CD4-positive, CD25-positive, alpha-beta regulatory T cell (primary cell): ENCODE data around the gene MYO18B. TPM values are rescaled to one million over a fixed set of nuclear protein-coding genes. Genes with fewer than 3 reads are reported as not detected.
"Not testable (repeated sequence)": the region's sequence is repeated elsewhere in the genome, so short reads cannot be mapped to it uniquely, and the experiment has no call there.

Experiments used
- ATAC-seq, 2 donors: fragments of 150-1000 bp; cut with Tn5 transposase; one replicate each; pipeline ENCODE4 v1.10.0; 2021; ENCODE audit warnings: low read depth in 2 of 2, moderate number of reproducible peaks in 2 of 2, moderate library complexity in 1 of 2
- DNase-seq, 3 donors: peaks; one replicate each; pipeline versions ENCODE4 v3.0.0 to v3.0.0-alpha.2; 2012 to 2022; ENCODE audit warnings: mixed read lengths in 1 of 3
- H3K27ac ChIP-seq: one replicate; pipeline ENCODE4 v1.7.0; 2013; ENCODE audit warnings: mild to moderate bottlenecking, low read length; ENCODE audit not compliant: insufficient read depth, poor library complexity, severe bottlenecking
- H3K27me3 ChIP-seq: one replicate; pipeline ENCODE4 v1.7.0; 2013; ENCODE audit warnings: low read length; ENCODE audit not compliant: control insufficient read depth, insufficient read depth
- H3K36me3 ChIP-seq: one replicate; pipeline ENCODE4 v1.7.0; 2013; ENCODE audit warnings: mild to moderate bottlenecking, low read length, moderate library complexity; ENCODE audit not compliant: control insufficient read depth, insufficient read depth
- H3K4me1 ChIP-seq: 2 replicates; pipeline ENCODE4 v1.7.0; 2013; ENCODE audit warnings: mild to moderate bottlenecking, low read length; ENCODE audit not compliant: insufficient read depth, control insufficient read depth, poor library complexity, severe bottlenecking
- H3K4me3 ChIP-seq: one replicate; pipeline ENCODE4 v1.7.0; 2013; ENCODE audit warnings: low read depth, mild to moderate bottlenecking, low read length, moderate library complexity
- H3K9me3 ChIP-seq, 2 experiments: 1 replicate in 1 of 2; 2 replicates in 1 of 2; pipeline ENCODE4 v1.7.0; 2013; ENCODE audit warnings: low read length in 2 of 2, mild to moderate bottlenecking in 1 of 2, moderate library complexity in 1 of 2; ENCODE audit not compliant: control insufficient read depth in 2 of 2
- H3K27ac Mint-ChIP-seq, 3 donors: one replicate each; pipeline ENCODE4 v1.8.0; 2020 to 2022; ENCODE audit warnings: mild to moderate bottlenecking in 3 of 3, mixed read lengths in 3 of 3, moderate library complexity in 2 of 3
- H3K27me3 Mint-ChIP-seq: one replicate; pipeline ENCODE4 v1.8.0; 2022; ENCODE audit warnings: mild to moderate bottlenecking, mixed read lengths
- H3K36me3 Mint-ChIP-seq: one replicate; pipeline ENCODE4 v1.8.0; 2020; ENCODE audit warnings: mixed read lengths
- H3K4me1 Mint-ChIP-seq, 4 donors: one replicate each; pipeline ENCODE4 v1.8.0; 2020 to 2022; ENCODE audit warnings: mixed read lengths in 4 of 4, mild to moderate bottlenecking in 1 of 4
- H3K4me3 Mint-ChIP-seq, 4 donors: one replicate each; pipeline ENCODE4 v1.8.0; 2020 to 2022; ENCODE audit warnings: mild to moderate bottlenecking in 4 of 4, mixed read lengths in 4 of 4, moderate library complexity in 3 of 4
- H3K9me3 Mint-ChIP-seq, 7 donors: one replicate each; pipeline ENCODE4 v1.8.0; 2020 to 2022; ENCODE audit warnings: mixed read lengths in 7 of 7, mild to moderate bottlenecking in 3 of 7, moderate library complexity in 2 of 7
- polyA plus RNA-seq, 4 donors: library from polyadenylated mRNA; unstranded; fragments of 300-500 nt; fragmentation: Illumina TruSeq; gene quantifications; one replicate each; pipeline ENCODE4 v1.2.3, GENCODE V29; 2021
- total RNA-seq: library from RNA; stranded (reverse); gene quantifications from one replicate; pipeline ENCODE4 v1.2.3, GENCODE V29; 2022

Gene MYO18B
- total and polyA plus RNA-seq, 5 donors from 2014 or later = 0.27 to 0.35 TPM; not detected in 3

GRCh38 chr22:25704701-25705100 is 37.3 kb upstream of the MYO18B start:
- H3K36me3 Mint-ChIP-seq = peaks cover 19% of the 10 kb centered on the region
- Histone ChIP-seq H3K27me3 (no peaks in the 10 kb centered on the region), H3K9me3 (no peaks in the 10 kb centered on the region), H3K4me3 (no peak overlapping the region), H3K4me1 (peaks cover 3% of the 10 kb centered on the region), H3K36me3 (no peaks in the 10 kb centered on the region), H3K27ac (no peak overlapping the region)
- H3K4me1 Mint-ChIP-seq = peaks cover 9 to 22% (median 18%) of the 10 kb centered on the region in 4 donors
- ATAC-seq = no peak
- DNase-seq = no peak
- no peaks in the 10 kb centered on the region for H3K27me3 Mint-ChIP-seq
- no peaks in the 10 kb centered on the region for H3K9me3 Mint-ChIP-seq
- no peak overlapping the region for H3K27ac Mint-ChIP-seq
- no peak overlapping the region for H3K4me3 Mint-ChIP-seq

GRCh38 chr22:25706197-25706596 is 35.8 kb upstream of the MYO18B start:
- peaks cover 9 to 29% (median 24%) of the 10 kb centered on the region in 4 donors for H3K4me1 Mint-ChIP-seq
- no peaks in the 10 kb centered on the region for H3K27me3 Mint-ChIP-seq
- H3K9me3 Mint-ChIP-seq = no peaks in the 10 kb centered on the region
- peaks cover 6% of the 10 kb centered on the region for H3K4me1 ChIP-seq
- H3K27ac ChIP-seq = no peak overlapping the region
- ATAC-seq (no peak), DNase-seq (no peak)
- no peaks in the 10 kb centered on the region for H3K9me3 ChIP-seq
- no peaks in the 10 kb centered on the region for H3K27me3 ChIP-seq
- H3K36me3 Mint-ChIP-seq = peaks cover 21% of the 10 kb centered on the region
- no peak overlapping the region for H3K4me3 ChIP-seq
- H3K4me3 Mint-ChIP-seq = no peak overlapping the region
- no peaks in the 10 kb centered on the region for H3K36me3 ChIP-seq
- no peak overlapping the region for H3K27ac Mint-ChIP-seq

- not testable (repeated sequence) for H3K4me1 ChIP-seq, H3K27ac ChIP-seq, H3K9me3 ChIP-seq, H3K4me3 ChIP-seq, H3K27me3 Mint-ChIP-seq, H3K9me3 Mint-ChIP-seq, H3K4me3 Mint-ChIP-seq, H3K36me3 ChIP-seq, H3K27me3 ChIP-seq, ATAC-seq
- Mint-ChIP-seq H3K27ac (peak overlapping the region in 1 of 3 donors; percentile 55), H3K4me1 (peaks cover 0 to 21% (median 11%) of the 10 kb centered on the region in 4 donors), H3K36me3 (peaks cover 21% of the 10 kb centered on the region)
- DNase-seq = peak in 1 of 3 donors; percentile 18
These were observed 33.6 kb upstream of the MYO18B start for GRCh38 chr22:25708430-25708829.

GRCh38 chr22:25709758-25710157 is 32.2 kb upstream of the MYO18B start:
- Histone ChIP-seq H3K4me1 (peaks cover 6% of the 10 kb centered on the region), H3K36me3 (no peaks in the 10 kb centered on the region), H3K9me3 (no peaks in the 10 kb centered on the region), H3K27ac (peak overlapping the region; percentile 34), H3K27me3 (no peaks in the 10 kb centered on the region), H3K4me3 (peak overlapping the region; percentile 34)
- no peaks in the 10 kb centered on the region for H3K9me3 Mint-ChIP-seq
- ATAC-seq (peak; percentile 87), DNase-seq (peak in 2 of 3 donors; percentile 24 to 94)
- H3K4me1 Mint-ChIP-seq = peaks cover 0 to 21% (median 11%) of the 10 kb centered on the region in 4 donors
- no peaks in the 10 kb centered on the region for H3K27me3 Mint-ChIP-seq
- H3K36me3 Mint-ChIP-seq = peaks cover 28% of the 10 kb centered on the region
- H3K4me3 Mint-ChIP-seq = peak overlapping the region in 1 of 4 donors; percentile 14
- peak overlapping the region; percentile 31 to 86 (median 65) for H3K27ac Mint-ChIP-seq

GRCh38 chr22:25710501-25710900 is 31.5 kb upstream of the MYO18B start:
- Histone ChIP-seq H3K27ac (no peak overlapping the region), H3K9me3 (no peaks in the 10 kb centered on the region), H3K4me1 (peaks cover 6% of the 10 kb centered on the region), H3K4me3 (no peak overlapping the region), H3K36me3 (no peaks in the 10 kb centered on the region), H3K27me3 (no peaks in the 10 kb centered on the region)
- DNase-seq = no peak
- H3K27me3 Mint-ChIP-seq = no peaks in the 10 kb centered on the region
- H3K9me3 Mint-ChIP-seq = no peaks in the 10 kb centered on the region
- peaks cover 0 to 19% (median 11%) of the 10 kb centered on the region in 4 donors for H3K4me1 Mint-ChIP-seq
- H3K4me3 Mint-ChIP-seq = no peak overlapping the region
- no peak for ATAC-seq
- peaks cover 25% of the 10 kb centered on the region for H3K36me3 Mint-ChIP-seq
- H3K27ac Mint-ChIP-seq = no peak overlapping the region

- Histone ChIP-seq H3K36me3 (no peaks in the 10 kb centered on the region), H3K27ac (no peak overlapping the region), H3K4me3 (no peak overlapping the region), H3K9me3 (no peaks in the 10 kb centered on the region), H3K27me3 (no peaks in the 10 kb centered on the region), H3K4me1 (peaks cover 6% of the 10 kb centered on the region)
- DNase-seq = no peak
- peaks cover 0 to 16% (median 11%) of the 10 kb centered on the region in 4 donors for H3K4me1 Mint-ChIP-seq
- H3K9me3 Mint-ChIP-seq = no peaks in the 10 kb centered on the region
- no peak for ATAC-seq
- peak overlapping the region in 1 of 3 donors; percentile 46 for H3K27ac Mint-ChIP-seq
- peaks cover 29% of the 10 kb centered on the region for H3K36me3 Mint-ChIP-seq
- no peak overlapping the region for H3K4me3 Mint-ChIP-seq
- no peaks in the 10 kb centered on the region for H3K27me3 Mint-ChIP-seq
These were observed 30.5 kb upstream of the MYO18B start for GRCh38 chr22:25711491-25711890.

- H3K4me1 ChIP-seq = peaks cover 6% of the 10 kb centered on the region
- no peak overlapping the region for H3K27ac ChIP-seq
- DNase-seq (no peak), ATAC-seq (no peak)
- no peak overlapping the region for H3K27ac Mint-ChIP-seq
- H3K4me1 Mint-ChIP-seq = peaks cover 0 to 12% (median 11%) of the 10 kb centered on the region in 4 donors
- no peak overlapping the region for H3K4me3 ChIP-seq
- H3K9me3 ChIP-seq = no peaks in the 10 kb centered on the region
- no peaks in the 10 kb centered on the region for H3K27me3 ChIP-seq
- H3K27me3 Mint-ChIP-seq = no peaks in the 10 kb centered on the region
- H3K9me3 Mint-ChIP-seq = no peaks in the 10 kb centered on the region
- H3K36me3 ChIP-seq = no peaks in the 10 kb centered on the region
- peaks cover 20% of the 10 kb centered on the region for H3K36me3 Mint-ChIP-seq
- no peak overlapping the region for H3K4me3 Mint-ChIP-seq
These were observed 29.2 kb upstream of the MYO18B start for GRCh38 chr22:25712661-25713400.

- Mint-ChIP-seq H3K4me3 (peak overlapping the region in 1 of 4 donors; percentile 51), H3K27me3 (no peaks in the 10 kb centered on the region), H3K4me1 (peaks cover 0 to 12% (median 11%) of the 10 kb centered on the region in 4 donors), H3K27ac (no peak overlapping the region), H3K9me3 (no peaks in the 10 kb centered on the region), H3K36me3 (peaks cover 24% of the 10 kb centered on the region)
- ATAC-seq (no peak), DNase-seq (no peak)
- H3K27me3 ChIP-seq = no peaks in the 10 kb centered on the region
- H3K36me3 ChIP-seq = no peaks in the 10 kb centered on the region
- H3K4me1 ChIP-seq = peaks cover 6% of the 10 kb centered on the region
- H3K27ac ChIP-seq = no peak overlapping the region
- no peaks in the 10 kb centered on the region for H3K9me3 ChIP-seq
- H3K4me3 ChIP-seq = no peak overlapping the region
These were observed 27.9 kb upstream of the MYO18B start for GRCh38 chr22:25714070-25714469.
